ENCODE measurements around the gene PLBD1. TPM values are rescaled to one million over a fixed set of nuclear protein-coding genes. Genes with fewer than 3 reads are reported as not detected.

Gene PLBD1
- total and polyA plus RNA-seq, 8 donors: 0.87 to 38.2 (median 8.3) TPM; not detected in 2

GRCh38 chr12:14505626-14506596, 61.8 kb downstream of the PLBD1 start:
- WGBS, 5 donors: 88 to 93% (median 90%) methylated on average over 6 of the region's 6 CpGs

GRCh38 chr12:14495326-14495725, 72.4 kb downstream of the PLBD1 start:
- 80 to 91% (median 87%) methylated on average over 2 of the region's 2 CpGs for WGBS, 5 donors
- DNase-seq: no peak
- H3K4me3 ChIP-seq: no peak overlapping the region
- H3K4me1 ChIP-seq: no peaks in the 10 kb centered on the region
- H3K27ac ChIP-seq: no peak overlapping the region
- H3K36me3 ChIP-seq: peaks cover 28 to 96% (median 89%) of the 10 kb centered on the region in 4 donors
- no peaks in the 10 kb centered on the region for H3K9me3 ChIP-seq
- no peak for TF ChIP-seq CTCF (IDR thresholded peaks at IDR 0.05)
- no peak for TF ChIP-seq POLR2AphosphoS5 (IDR thresholded peaks at IDR 0.05)
- no peak for TF ChIP-seq POLR2A (IDR thresholded peaks at IDR 0.05)
- no peak for TF ChIP-seq EP300 (IDR thresholded peaks at IDR 0.05)
- no peaks in the 10 kb centered on the region for H3K27me3 ChIP-seq
- intact Hi-C loops (cut with DNase I; ENCODE audit: low total_unique reads): no loop called here

More at GRCh38 chr12:14505626-14506596, 61.8 kb downstream of the PLBD1 start:
- Histone ChIP-seq H3K4me3 (no peak overlapping the region), H3K9me3 (no peaks in the 10 kb centered on the region), H3K27ac (no peak overlapping the region), H3K4me1 (no peaks in the 10 kb centered on the region), H3K27me3 (no peaks in the 10 kb centered on the region), H3K36me3 (peaks cover 7 to 56% (median 45%) of the 10 kb centered on the region in 4 donors)
- TF ChIP-seq POLR2A (IDR thresholded peaks at IDR 0.05) (no peak), EP300 (IDR thresholded peaks at IDR 0.05) (no peak), CTCF (IDR thresholded peaks at IDR 0.05) (no peak), POLR2AphosphoS5 (IDR thresholded peaks at IDR 0.05) (no peak)
- no peak for DNase-seq
- intact Hi-C loops (cut with DNase I; ENCODE audit: low total_unique reads): no loop called here

- intact Hi-C loops (cut with DNase I; ENCODE audit: low total_unique reads): no loop called here
- no peaks in the 10 kb centered on the region for H3K9me3 ChIP-seq
- DNase-seq: no peak
- no peak overlapping the region for H3K4me3 ChIP-seq
- no peaks in the 10 kb centered on the region for H3K27me3 ChIP-seq
- H3K36me3 ChIP-seq: peaks cover 52 to 99% (median 97%) of the 10 kb centered on the region in 4 donors
- TF ChIP-seq CTCF (IDR thresholded peaks at IDR 0.05) (no peak), POLR2A (IDR thresholded peaks at IDR 0.05) (no peak), EP300 (IDR thresholded peaks at IDR 0.05) (no peak), POLR2AphosphoS5 (IDR thresholded peaks at IDR 0.05) (no peak)
- H3K4me1 ChIP-seq: no peaks in the 10 kb centered on the region
- H3K27ac ChIP-seq: no peak overlapping the region
- 92 to 100% (median 95%) methylated on average over 2 of the region's 2 CpGs for WGBS, 5 donors
These were observed 84.8 kb downstream of the PLBD1 start for GRCh38 chr12:14482886-14483285.

GRCh38 chr12:14482361-14482760, 85.3 kb downstream of the PLBD1 start:
- Histone ChIP-seq H3K4me1 (no peaks in the 10 kb centered on the region), H3K36me3 (peaks cover 48 to 99% (median 96%) of the 10 kb centered on the region in 4 donors), H3K27ac (no peak overlapping the region), H3K9me3 (no peaks in the 10 kb centered on the region), H3K27me3 (no peaks in the 10 kb centered on the region), H3K4me3 (no peak overlapping the region)
- TF ChIP-seq POLR2AphosphoS5 (IDR thresholded peaks at IDR 0.05) (no peak), EP300 (IDR thresholded peaks at IDR 0.05) (no peak), CTCF (IDR thresholded peaks at IDR 0.05) (no peak), POLR2A (IDR thresholded peaks at IDR 0.05) (no peak)
- no peak for DNase-seq
- 94 to 100% (median 100%) methylated on average over 1 of the region's 1 CpG for WGBS, 5 donors
- intact Hi-C loops (cut with DNase I; ENCODE audit: low total_unique reads): no loop called here
